ENCODE results near the gene RNF14.
A peak's percentile ranks its signal among the peaks of the same experiment; 100 is the strongest.

DNA sequence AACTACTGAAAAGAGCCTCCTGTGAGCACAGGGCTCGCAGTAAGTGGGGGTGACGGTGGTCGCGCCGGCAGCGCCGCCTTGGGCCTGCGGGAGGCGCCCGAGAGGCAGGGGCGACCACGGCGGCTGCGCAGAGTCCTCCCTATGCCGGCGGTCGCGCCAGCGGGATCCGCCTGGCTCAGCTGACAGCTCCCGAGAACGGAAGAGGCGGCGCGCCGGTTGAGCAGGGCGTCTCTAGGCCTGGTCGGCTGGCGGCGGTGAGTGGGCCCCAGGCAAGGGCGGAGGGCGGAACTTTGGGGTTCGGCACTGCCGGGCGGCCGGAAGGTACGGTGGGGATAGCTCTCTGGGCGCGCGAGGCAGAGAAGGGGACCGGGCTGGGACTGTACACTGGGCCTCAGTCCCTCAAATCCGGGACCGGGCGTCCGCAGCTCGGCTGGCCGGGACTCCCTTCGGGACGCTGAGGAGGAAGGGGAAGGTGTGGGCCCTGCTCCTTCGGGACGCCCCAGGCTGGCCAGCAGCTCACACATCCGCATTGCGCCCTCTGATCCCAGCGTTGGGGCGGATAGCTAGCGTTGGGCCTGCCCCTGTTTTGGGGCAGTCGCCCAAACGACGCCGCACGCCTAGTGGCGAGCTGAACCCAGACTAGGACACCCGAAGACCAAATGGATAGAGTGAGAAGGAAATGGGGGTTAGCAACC, at the start of gene RNF14:
- TF ChIP-seq POLR2A (IDR thresholded peaks at IDR 0.05) (peak; percentile 70 to 87), EP300 (IDR thresholded peaks at IDR 0.05) (no peak)
- TF ChIP-seq, protein P1, sequence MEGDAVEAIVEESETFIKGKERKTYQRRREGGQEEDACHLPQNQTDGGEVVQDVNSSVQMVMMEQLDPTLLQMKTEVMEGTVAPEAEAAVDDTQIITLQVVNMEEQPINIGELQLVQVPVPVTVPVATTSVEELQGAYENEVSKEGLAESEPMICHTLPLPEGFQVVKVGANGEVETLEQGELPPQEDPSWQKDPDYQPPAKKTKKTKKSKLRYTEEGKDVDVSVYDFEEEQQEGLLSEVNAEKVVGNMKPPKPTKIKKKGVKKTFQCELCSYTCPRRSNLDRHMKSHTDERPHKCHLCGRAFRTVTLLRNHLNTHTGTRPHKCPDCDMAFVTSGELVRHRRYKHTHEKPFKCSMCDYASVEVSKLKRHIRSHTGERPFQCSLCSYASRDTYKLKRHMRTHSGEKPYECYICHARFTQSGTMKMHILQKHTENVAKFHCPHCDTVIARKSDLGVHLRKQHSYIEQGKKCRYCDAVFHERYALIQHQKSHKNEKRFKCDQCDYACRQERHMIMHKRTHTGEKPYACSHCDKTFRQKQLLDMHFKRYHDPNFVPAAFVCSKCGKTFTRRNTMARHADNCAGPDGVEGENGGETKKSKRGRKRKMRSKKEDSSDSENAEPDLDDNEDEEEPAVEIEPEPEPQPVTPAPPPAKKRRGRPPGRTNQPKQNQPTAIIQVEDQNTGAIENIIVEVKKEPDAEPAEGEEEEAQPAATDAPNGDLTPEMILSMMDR (IDR thresholded peaks at IDR 0.05) = peak; percentile 86 to 96 (median 95)
